OCI-LY7 (cell line): ENCODE measurements around the gene KIAA1217. TPM values are rescaled to one million over a fixed set of nuclear protein-coding genes. Genes with fewer than 3 reads are reported as not detected.

Experiments
- BruUV-seq: library from RNA; stranded (reverse); fragments of 400-500 nt; replicated peaks from 2 replicates; lab custom pipeline; 2021; lab: Mats Ljungman, UMichigan
- CTCF ChIA-PET: fragments of 300-600 bp; sonication (Branson Sonifier 250); formaldehyde crosslinking; loops from one replicate; lab custom pipeline; 2022; ENCODE audit warnings: antibody characterized with exemption; ENCODE audit not compliant: unreplicated experiment; lab: Charles Lee
- POLR2A ChIA-PET: fragments of 300-600 bp; sonication (Branson Sonifier 250); formaldehyde crosslinking; loops from one replicate; lab custom pipeline; 2022; ENCODE audit warnings: antibody characterized with exemption; lab: Charles Lee
- DNase-seq: peaks from one replicate; pipeline ENCODE4 v3.0.0-alpha.2; 2015; ENCODE audit warnings: low spot score
- H2AFZ ChIP-seq: fragments of 200-600 bp; sonication (generic), shearing (Covaris generic); 2 replicates; pipeline ENCODE4 v1.6.1; 2014; ENCODE audit warnings: mild to moderate bottlenecking, antibody characterized with exemption, low read length, moderate library complexity
- H3K27ac ChIP-seq: fragments of 200-600 bp; sonication (generic); 2 replicates; pipeline ENCODE4 v1.5.1; 2014; ENCODE audit warnings: mixed run types, low read depth, mild to moderate bottlenecking, moderate library complexity, low read length, inconsistent platforms; ENCODE audit not compliant: poor library complexity, severe bottlenecking
- H3K36me3 ChIP-seq: fragments of 200-600 bp; sonication (generic); 2 replicates; pipeline ENCODE4 v1.6.1; 2014; ENCODE audit warnings: mild to moderate bottlenecking, antibody characterized with exemption, low read length, moderate library complexity, mixed read lengths; ENCODE audit not compliant: insufficient read depth
- H3K4me1 ChIP-seq: fragments of 200-600 bp; sonication (generic); 2 replicates; pipeline ENCODE4 v1.5.1; 2014; ENCODE audit warnings: mild to moderate bottlenecking, low read length; ENCODE audit not compliant: insufficient read depth, poor library complexity, severe bottlenecking
- H3K4me2 ChIP-seq: fragments of 200-600 bp; sonication (generic); 2 replicates; pipeline ENCODE4 v1.6.1; 2014; ENCODE audit warnings: mild to moderate bottlenecking, low read length
- H3K4me3 ChIP-seq: fragments of 200-600 bp; sonication (generic); 2 replicates; pipeline ENCODE4 v1.5.1; 2014; ENCODE audit warnings: mild to moderate bottlenecking, low read depth, low read length; ENCODE audit not compliant: poor library complexity, severe bottlenecking
- H3K79me2 ChIP-seq: fragments of 200-600 bp; sonication (generic); 2 replicates; pipeline ENCODE4 v1.6.1; 2016; ENCODE audit warnings: low read depth, mild to moderate bottlenecking, low read length, moderate library complexity, mixed read lengths; ENCODE audit not compliant: insufficient read depth
- H3K9me2 ChIP-seq: fragments of 200-600 bp; sonication (generic); 2 replicates; pipeline ENCODE4 v1.6.1; 2016; ENCODE audit warnings: mild to moderate bottlenecking, low read length, mixed read lengths; ENCODE audit not compliant: insufficient read depth
- H3K9me3 ChIP-seq: fragments of 200-600 bp; sonication (generic); 2 replicates; pipeline ENCODE4 v1.6.1; 2014; ENCODE audit warnings: mild to moderate bottlenecking, mixed run types, low read length, mixed read lengths
- H4K20me1 ChIP-seq: fragments of 200-600 bp; sonication (generic); 2 replicates; pipeline ENCODE4 v1.6.1; 2014; ENCODE audit warnings: mild to moderate bottlenecking, antibody characterized with exemption, low read length, moderate library complexity, mixed read lengths; ENCODE audit not compliant: insufficient read depth
- CTCF ChIP-seq: fragments of 200-600 bp; sonication (generic); conservative IDR thresholded peaks from 2 replicates; pipeline ENCODE4 v1.5.1; 2014; ENCODE audit warnings: mild to moderate bottlenecking, antibody characterized with exemption, low read length, moderate library complexity, mixed read lengths
- EZH2phosphoT487 ChIP-seq: fragments of 200-600 bp; sonication (generic); IDR thresholded peaks from 2 replicates; pipeline ENCODE4 v1.6.1; 2018; ENCODE audit warnings: low read depth, borderline replicate concordance, mild to moderate bottlenecking, mixed run types, antibody characterized with exemption, low read length, moderate library complexity, mixed read lengths
- intact Hi-C: fragments of 100-400 bp; cut with micrococcal nuclease; formaldehyde crosslinking; loops from one replicate; pipeline ENCODE4 v1.10.0; 2022; ENCODE audit not compliant: unreplicated experiment
- total RNA-seq, 2 experiments: library from RNA; depleted of rRNA in 1 of 2; stranded (reverse); fragments of >200 nt in 1 of 2; shearing (Covaris generic) in 1 of 2; gene quantifications; 2 replicates each; pipeline ENCODE4 v1.2.3, GENCODE V29; 2014 to 2022

Gene KIAA1217
- total RNA-seq, 2 experiments from 2014 or later, result not detected

- no peaks in the 10 kb centered on the region for H3K36me3 ChIP-seq
- TF ChIP-seq EZH2phosphoT487 (no peak), CTCF (no peak)
- H3K4me2 ChIP-seq, result no peak overlapping the region
- H3K4me1 ChIP-seq, result no peaks in the 10 kb centered on the region
- intact Hi-C loops, result no loop called here
- POLR2A ChIA-PET, result interaction anchor here (1.1 kb wide), 1 partner anchor 19 kb away, joined by 5 read pairs; no protein-coding TSS in a partner anchor
- CTCF ChIA-PET, result no interaction called here
- no peaks in the 10 kb centered on the region for H3K79me2 ChIP-seq
- H2AFZ ChIP-seq, result no peak overlapping the region
- no TSS peak for BruUV-seq
- no peak overlapping the region for H3K4me3 ChIP-seq
- DNase-seq, result no peak
- H3K9me2 ChIP-seq, result no peaks in the 10 kb centered on the region
- no peaks in the 10 kb centered on the region for H3K9me3 ChIP-seq
- no peaks in the 10 kb centered on the region for H4K20me1 ChIP-seq
- H3K27ac ChIP-seq, result no peak overlapping the region
Observed at GRCh38 chr10:24417053-24417452, 208.1 kb downstream of the KIAA1217 start.

DNA sequence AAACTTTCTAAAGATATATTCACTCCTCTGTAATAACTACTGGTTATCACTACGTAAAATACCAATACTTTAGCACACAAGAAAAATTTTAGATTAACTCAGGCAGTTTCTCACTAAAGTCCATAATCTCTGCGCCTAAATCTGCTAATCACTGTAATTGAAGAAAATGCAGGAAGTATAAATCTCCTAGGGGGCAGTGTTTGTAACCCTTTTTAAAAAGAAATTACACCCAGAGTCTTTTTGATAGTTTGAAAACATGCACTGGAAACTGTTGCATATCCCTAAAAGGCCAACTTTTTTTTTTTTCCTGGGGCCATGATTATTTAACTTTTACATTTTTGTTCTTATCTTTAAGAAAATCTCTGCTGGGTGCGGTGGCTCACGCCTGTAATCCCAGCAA lies 209.6 kb downstream of the KIAA1217 start:
- H4K20me1 ChIP-seq, result no peaks in the 10 kb centered on the region
- no peak overlapping the region for H3K4me2 ChIP-seq
- H3K27ac ChIP-seq, result no peak overlapping the region
- H3K9me2 ChIP-seq, result no peaks in the 10 kb centered on the region
- intact Hi-C loops, result no loop called here
- H3K79me2 ChIP-seq, result no peaks in the 10 kb centered on the region
- no peak for DNase-seq
- no peaks in the 10 kb centered on the region for H3K4me1 ChIP-seq
- H3K36me3 ChIP-seq, result no peaks in the 10 kb centered on the region
- ChIA-PET CTCF (no interaction called here), POLR2A (no interaction called here)
- no peak overlapping the region for H2AFZ ChIP-seq
- H3K9me3 ChIP-seq, result no peaks in the 10 kb centered on the region
- no peak overlapping the region for H3K4me3 ChIP-seq
- peak; percentile 37 for TF ChIP-seq CTCF
- no peak for TF ChIP-seq EZH2phosphoT487
- no TSS peak for BruUV-seq

- ChIA-PET CTCF (no interaction called here), POLR2A (no interaction called here)
- TF ChIP-seq EZH2phosphoT487 (no peak), CTCF (no peak)
- Histone ChIP-seq H3K4me1 (no peaks in the 10 kb centered on the region), H3K27ac (no peak overlapping the region), H3K79me2 (no peaks in the 10 kb centered on the region), H3K9me3 (no peaks in the 10 kb centered on the region), H3K4me2 (no peak overlapping the region), H3K4me3 (no peak overlapping the region), H3K36me3 (no peaks in the 10 kb centered on the region), H4K20me1 (no peaks in the 10 kb centered on the region), H2AFZ (no peak overlapping the region), H3K9me2 (no peaks in the 10 kb centered on the region)
- intact Hi-C loops, result no loop called here
- no peak for DNase-seq
- BruUV-seq, result no TSS peak
Observed at GRCh38 chr10:24419066-24419465, 210.1 kb downstream of the KIAA1217 start.
